Fibroblast of lung (primary cell): ENCODE data around the gene SPSB1.

Source experiments
- EZH2 ChIP-seq: IDR thresholded peaks from 2 replicates; pipeline ENCODE4 v1.5.1; 2012; ENCODE audit warnings: low read length, control low read depth, mild to moderate bottlenecking; ENCODE audit errors: missing control alignments
- TF ChIP-seq, protein P1 (sequence below), 2 donors: IDR thresholded peaks in 1 of 2; conservative IDR thresholded peaks in 1 of 2; 1 replicate in 1 of 2; 2 replicates in 1 of 2; pipeline ENCODE4 v1.5.1; 2011 to 2012; ENCODE audit warnings: low read length in 2 of 2, control low read depth in 1 of 2, inconsistent platforms in 1 of 2, low read depth in 1 of 2, mild to moderate bottlenecking in 1 of 2

DNA sequence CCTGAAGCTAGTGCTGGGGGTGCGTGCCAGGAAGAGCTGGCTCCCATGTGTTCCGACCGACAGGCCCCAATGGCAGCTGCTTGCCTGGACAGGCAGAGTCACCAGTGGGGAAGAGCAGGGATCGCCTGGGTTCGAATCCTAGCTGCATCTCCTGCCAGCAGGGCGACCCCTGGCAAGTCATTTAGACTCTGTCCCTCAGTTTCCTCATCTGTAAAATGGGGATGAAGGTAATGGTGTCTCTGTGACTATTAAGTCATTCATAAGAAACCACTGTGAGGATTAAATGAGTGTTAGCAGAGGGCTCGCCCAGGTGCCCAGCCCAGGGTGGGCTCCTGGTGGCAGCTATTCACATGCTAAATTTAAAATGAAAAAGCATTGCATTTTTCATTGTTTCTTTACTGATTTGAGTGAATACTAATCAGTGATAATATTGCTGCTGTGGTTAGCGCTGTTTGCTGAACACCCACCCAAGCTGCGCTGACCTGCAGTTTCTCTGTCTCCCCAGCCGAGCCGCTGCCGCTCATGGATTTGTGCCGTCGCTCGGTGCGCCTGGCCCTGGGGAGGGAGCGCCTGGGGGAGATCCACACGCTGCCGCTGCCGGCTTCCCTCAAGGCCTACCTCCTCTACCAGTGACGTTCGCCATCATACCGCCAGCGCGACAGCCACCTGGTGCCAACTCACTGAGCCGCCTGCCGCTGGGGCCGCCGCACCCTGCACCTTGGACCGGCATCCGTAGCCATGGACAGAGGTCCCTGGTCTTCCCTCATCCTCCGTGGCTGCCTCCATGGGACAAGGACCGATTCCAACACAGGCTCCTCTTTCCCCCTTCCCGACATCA, 74.5 kb downstream of the SPSB1 start:
- TF ChIP-seq, protein P1, sequence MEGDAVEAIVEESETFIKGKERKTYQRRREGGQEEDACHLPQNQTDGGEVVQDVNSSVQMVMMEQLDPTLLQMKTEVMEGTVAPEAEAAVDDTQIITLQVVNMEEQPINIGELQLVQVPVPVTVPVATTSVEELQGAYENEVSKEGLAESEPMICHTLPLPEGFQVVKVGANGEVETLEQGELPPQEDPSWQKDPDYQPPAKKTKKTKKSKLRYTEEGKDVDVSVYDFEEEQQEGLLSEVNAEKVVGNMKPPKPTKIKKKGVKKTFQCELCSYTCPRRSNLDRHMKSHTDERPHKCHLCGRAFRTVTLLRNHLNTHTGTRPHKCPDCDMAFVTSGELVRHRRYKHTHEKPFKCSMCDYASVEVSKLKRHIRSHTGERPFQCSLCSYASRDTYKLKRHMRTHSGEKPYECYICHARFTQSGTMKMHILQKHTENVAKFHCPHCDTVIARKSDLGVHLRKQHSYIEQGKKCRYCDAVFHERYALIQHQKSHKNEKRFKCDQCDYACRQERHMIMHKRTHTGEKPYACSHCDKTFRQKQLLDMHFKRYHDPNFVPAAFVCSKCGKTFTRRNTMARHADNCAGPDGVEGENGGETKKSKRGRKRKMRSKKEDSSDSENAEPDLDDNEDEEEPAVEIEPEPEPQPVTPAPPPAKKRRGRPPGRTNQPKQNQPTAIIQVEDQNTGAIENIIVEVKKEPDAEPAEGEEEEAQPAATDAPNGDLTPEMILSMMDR (conservative IDR thresholded peaks at IDR 0.05 in 1 of 2, IDR thresholded peaks at IDR 0.05 in 1 of 2; ENCODE audit: low read depth in 1 of 2, low read length in 2 of 2) = no peak
- no peak for TF ChIP-seq EZH2
